MM.1S (cell line): ENCODE data around the gene LAMTOR1.

Experiments used
- EZH2 ChIP-seq: fragments of 300-600 bp; sonication (generic); optimal IDR thresholded peaks from 2 replicates; pipeline ENCODE3; 2017; ENCODE audit warnings: low read depth, mild to moderate bottlenecking, antibody characterized with exemption, low read length, mixed read lengths
- TF ChIP-seq, protein P1 (sequence below): fragments of 300-600 bp; sonication (generic); IDR thresholded peaks from 2 replicates; pipeline ENCODE4 v1.5.1; 2016; ENCODE audit warnings: antibody characterized with exemption, low read length, mixed read lengths

DNA sequence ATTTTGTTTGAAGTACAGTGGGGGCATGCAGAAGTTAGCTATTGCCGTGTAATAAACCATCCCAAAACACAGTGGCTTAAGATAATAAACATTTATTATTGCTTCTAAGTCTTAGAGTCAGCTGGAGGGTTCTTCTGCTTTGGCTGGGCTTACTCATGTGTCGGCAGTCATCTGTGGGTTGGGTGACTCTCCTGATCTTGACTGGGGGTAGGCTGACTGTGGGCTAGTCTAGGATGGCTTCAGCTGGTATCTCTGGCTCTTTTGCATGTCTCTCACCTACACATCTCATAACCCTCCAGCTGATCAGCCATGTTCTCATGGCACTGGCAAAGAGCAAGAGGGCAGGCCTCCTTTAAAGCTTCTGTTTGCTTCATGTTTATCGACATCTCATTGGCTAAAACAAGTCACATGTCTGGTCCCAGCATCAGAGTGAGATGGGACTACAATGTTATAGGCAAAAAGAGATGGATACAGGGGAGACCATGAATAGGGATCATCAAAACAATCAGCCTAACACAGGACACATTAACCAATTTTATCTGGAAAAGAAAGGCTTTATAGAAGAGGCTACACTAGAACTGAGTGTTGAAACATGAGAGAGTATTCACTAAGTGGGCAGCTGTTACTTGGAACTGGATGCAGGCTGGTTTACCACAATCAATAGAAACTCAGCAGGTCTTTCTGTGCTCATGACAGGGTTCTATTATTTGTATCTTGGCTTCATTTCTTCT lies 17.3 kb downstream of the LAMTOR1 start:
- TF ChIP-seq, protein P1, sequence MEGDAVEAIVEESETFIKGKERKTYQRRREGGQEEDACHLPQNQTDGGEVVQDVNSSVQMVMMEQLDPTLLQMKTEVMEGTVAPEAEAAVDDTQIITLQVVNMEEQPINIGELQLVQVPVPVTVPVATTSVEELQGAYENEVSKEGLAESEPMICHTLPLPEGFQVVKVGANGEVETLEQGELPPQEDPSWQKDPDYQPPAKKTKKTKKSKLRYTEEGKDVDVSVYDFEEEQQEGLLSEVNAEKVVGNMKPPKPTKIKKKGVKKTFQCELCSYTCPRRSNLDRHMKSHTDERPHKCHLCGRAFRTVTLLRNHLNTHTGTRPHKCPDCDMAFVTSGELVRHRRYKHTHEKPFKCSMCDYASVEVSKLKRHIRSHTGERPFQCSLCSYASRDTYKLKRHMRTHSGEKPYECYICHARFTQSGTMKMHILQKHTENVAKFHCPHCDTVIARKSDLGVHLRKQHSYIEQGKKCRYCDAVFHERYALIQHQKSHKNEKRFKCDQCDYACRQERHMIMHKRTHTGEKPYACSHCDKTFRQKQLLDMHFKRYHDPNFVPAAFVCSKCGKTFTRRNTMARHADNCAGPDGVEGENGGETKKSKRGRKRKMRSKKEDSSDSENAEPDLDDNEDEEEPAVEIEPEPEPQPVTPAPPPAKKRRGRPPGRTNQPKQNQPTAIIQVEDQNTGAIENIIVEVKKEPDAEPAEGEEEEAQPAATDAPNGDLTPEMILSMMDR = no peak
- TF ChIP-seq EZH2 = no peak
